Fibroblast of lung (primary cell): ENCODE measurements around the gene NPTX1.

Experiments used
- EZH2 ChIP-seq: IDR thresholded peaks from 2 replicates; pipeline ENCODE4 v1.5.1; 2012; ENCODE audit warnings: low read length, control low read depth, mild to moderate bottlenecking; ENCODE audit errors: missing control alignments
- TF ChIP-seq, protein P1 (sequence below), 2 donors: IDR thresholded peaks in 1 of 2; conservative IDR thresholded peaks in 1 of 2; 1 replicate in 1 of 2; 2 replicates in 1 of 2; pipeline ENCODE4 v1.5.1; 2011 to 2012; ENCODE audit warnings: low read length in 2 of 2, control low read depth in 1 of 2, inconsistent platforms in 1 of 2, low read depth in 1 of 2, mild to moderate bottlenecking in 1 of 2

DNA sequence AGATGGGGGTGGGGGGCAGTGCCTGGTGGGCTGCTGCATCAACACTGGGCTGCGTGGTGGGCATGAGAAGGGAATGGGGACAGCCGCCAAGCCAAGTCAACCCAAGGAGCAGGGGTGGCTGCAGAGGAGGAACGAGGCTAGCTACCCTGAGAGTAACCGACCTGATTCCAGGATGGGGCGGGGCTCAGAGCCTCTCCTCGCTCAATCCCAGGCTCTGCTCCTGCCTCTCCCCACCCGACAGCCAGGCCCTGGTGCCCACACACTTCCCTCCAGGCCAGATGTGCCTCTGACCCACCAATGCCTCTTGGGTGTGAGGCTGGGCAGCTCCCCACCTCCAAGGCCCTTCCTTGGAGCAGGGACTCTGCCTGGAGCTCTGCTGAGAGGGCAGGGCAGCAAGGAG lies 2.7 kb downstream of the NPTX1 start:
- TF ChIP-seq, protein P1, sequence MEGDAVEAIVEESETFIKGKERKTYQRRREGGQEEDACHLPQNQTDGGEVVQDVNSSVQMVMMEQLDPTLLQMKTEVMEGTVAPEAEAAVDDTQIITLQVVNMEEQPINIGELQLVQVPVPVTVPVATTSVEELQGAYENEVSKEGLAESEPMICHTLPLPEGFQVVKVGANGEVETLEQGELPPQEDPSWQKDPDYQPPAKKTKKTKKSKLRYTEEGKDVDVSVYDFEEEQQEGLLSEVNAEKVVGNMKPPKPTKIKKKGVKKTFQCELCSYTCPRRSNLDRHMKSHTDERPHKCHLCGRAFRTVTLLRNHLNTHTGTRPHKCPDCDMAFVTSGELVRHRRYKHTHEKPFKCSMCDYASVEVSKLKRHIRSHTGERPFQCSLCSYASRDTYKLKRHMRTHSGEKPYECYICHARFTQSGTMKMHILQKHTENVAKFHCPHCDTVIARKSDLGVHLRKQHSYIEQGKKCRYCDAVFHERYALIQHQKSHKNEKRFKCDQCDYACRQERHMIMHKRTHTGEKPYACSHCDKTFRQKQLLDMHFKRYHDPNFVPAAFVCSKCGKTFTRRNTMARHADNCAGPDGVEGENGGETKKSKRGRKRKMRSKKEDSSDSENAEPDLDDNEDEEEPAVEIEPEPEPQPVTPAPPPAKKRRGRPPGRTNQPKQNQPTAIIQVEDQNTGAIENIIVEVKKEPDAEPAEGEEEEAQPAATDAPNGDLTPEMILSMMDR (conservative IDR thresholded peaks at IDR 0.05 in 1 of 2, IDR thresholded peaks at IDR 0.05 in 1 of 2; ENCODE audit: low read depth in 1 of 2, low read length in 2 of 2) = no peak
- TF ChIP-seq EZH2 = no peak
